GM23338 (cell line): ENCODE data around the gene RPTOR. TPM values are rescaled to one million over a fixed set of nuclear protein-coding genes. Genes with fewer than 3 reads are reported as not detected.

Experiments
- ATAC-seq: fragments of 200-7000 bp; cut with Tn5 transposase; 3 replicates; pipeline ENCODE4 v1.9.1; 2020
- DNase-seq: peaks from one replicate; pipeline ENCODE4 v3.0.0-alpha.2; 2015; ENCODE audit warnings: low spot score
- H2AFZ ChIP-seq: fragments of 200-600 bp; sonication (generic); 2 replicates; pipeline ENCODE4 v1.8.0; 2016; ENCODE audit warnings: antibody characterized with exemption, mild to moderate bottlenecking, moderate library complexity
- H3F3A ChIP-seq: fragments of 200-600 bp; sonication (generic); replicated peaks from 2 replicates; pipeline ENCODE4 v1.8.0; 2017; ENCODE audit warnings: antibody characterized with exemption, mixed run types, low read depth
- H3K27ac ChIP-seq: fragments of 200-600 bp; sonication (generic); 2 replicates; pipeline ENCODE4 v1.6.1; 2016; ENCODE audit warnings: low read depth
- H3K27me3 ChIP-seq: fragments of 200-600 bp; sonication (generic); 2 replicates; pipeline ENCODE4 v1.8.0; 2016; ENCODE audit warnings: mild to moderate bottlenecking, mixed run types, moderate library complexity; ENCODE audit not compliant: insufficient read depth
- H3K36me3 ChIP-seq: fragments of 200-600 bp; sonication (generic); 2 replicates; pipeline ENCODE4 v1.8.0; 2016; ENCODE audit warnings: mild to moderate bottlenecking; ENCODE audit not compliant: insufficient read depth
- H3K4me1 ChIP-seq: fragments of 200-600 bp; sonication (generic); 2 replicates; pipeline ENCODE4 v1.8.0; 2016; ENCODE audit warnings: mild to moderate bottlenecking, moderate library complexity; ENCODE audit not compliant: insufficient read depth
- H3K4me2 ChIP-seq: fragments of 200-600 bp; sonication (generic); 2 replicates; pipeline ENCODE4 v1.7.1; 2017; ENCODE audit warnings: mixed run types
- H3K4me3 ChIP-seq: fragments of 200-600 bp; sonication (generic); 2 replicates; pipeline ENCODE4 v1.6.1; 2016; ENCODE audit warnings: mixed run types
- H3K79me2 ChIP-seq: fragments of 200-600 bp; sonication (generic); replicated peaks from 2 replicates; pipeline ENCODE4 v1.8.0; 2017; ENCODE audit warnings: mild to moderate bottlenecking; ENCODE audit not compliant: insufficient read depth
- H3K9me2 ChIP-seq: fragments of 200-600 bp; sonication (generic); 2 replicates; pipeline ENCODE4 v1.8.0; 2017; ENCODE audit not compliant: insufficient read depth
- H4K20me1 ChIP-seq: fragments of 200-600 bp; sonication (generic); replicated peaks from 2 replicates; pipeline ENCODE4 v1.8.0; 2017; ENCODE audit warnings: mild to moderate bottlenecking; ENCODE audit not compliant: insufficient read depth
- H3K27ac Mint-ChIP-seq: 2 replicates; pipeline ENCODE4 v1.8.0; 2020; ENCODE audit warnings: inconsistent platforms, mild to moderate bottlenecking, moderate library complexity, mixed read lengths
- H3K27me3 Mint-ChIP-seq: 3 replicates; pipeline ENCODE4 v1.8.0; 2022; ENCODE audit warnings: low read depth, mild to moderate bottlenecking, moderate library complexity, mixed read lengths, inconsistent platforms; ENCODE audit not compliant: insufficient read depth, poor library complexity
- H3K36me3 Mint-ChIP-seq: 3 replicates; pipeline ENCODE4 v1.8.0; 2021; ENCODE audit warnings: low read depth, mild to moderate bottlenecking, inconsistent platforms, moderate library complexity, mixed read lengths
- H3K4me1 Mint-ChIP-seq: 3 replicates; pipeline ENCODE4 v1.8.0; 2020; ENCODE audit warnings: mild to moderate bottlenecking, inconsistent platforms, mixed read lengths
- H3K4me3 Mint-ChIP-seq: 3 replicates; pipeline ENCODE4 v1.8.0; 2021; ENCODE audit warnings: moderate library complexity, mild to moderate bottlenecking, inconsistent platforms, mixed read lengths
- H3K9me3 Mint-ChIP-seq: 3 replicates; pipeline ENCODE4 v1.8.0; 2020; ENCODE audit warnings: moderate library complexity, mild to moderate bottlenecking, inconsistent platforms, mixed read lengths
- CREB1 ChIP-seq: fragments of 250-450 bp; sonication (Bioruptor Pico); IDR thresholded peaks from 2 replicates; pipeline ENCODE4 v1.5.0; 2020; ENCODE audit warnings: low read depth, mild to moderate bottlenecking, moderate library complexity
- CTCF ChIP-seq, 2 experiments: fragments of 200-600 bp in 1 of 2; sonication (generic) in 1 of 2; conservative IDR thresholded peaks; 2 replicates each; pipeline versions ENCODE4 v1.5.1 to v1.6.1; 2016 to 2017; ENCODE audit warnings: antibody characterized with exemption in 2 of 2, low read depth in 2 of 2, mild to moderate bottlenecking in 2 of 2, moderate library complexity in 1 of 2
- ETS1 ChIP-seq: IDR thresholded peaks from 2 replicates; pipeline ENCODE4 v1.6.1; 2016; ENCODE audit warnings: antibody characterized with exemption
- EZH2 ChIP-seq: fragments of 200-600 bp; sonication (generic); IDR thresholded peaks from one replicate; pipeline ENCODE4 v1.8.0; 2017; ENCODE audit warnings: antibody characterized with exemption, mild to moderate bottlenecking, low read depth; ENCODE audit not compliant: unreplicated experiment
- JUNB ChIP-seq: IDR thresholded peaks from one replicate; pipeline ENCODE4 v1.6.1; 2016; ENCODE audit warnings: antibody characterized with exemption; ENCODE audit not compliant: unreplicated experiment
- NANOG ChIP-seq: IDR thresholded peaks from 2 replicates; pipeline ENCODE4 v1.6.1; 2016; ENCODE audit warnings: antibody characterized with exemption, borderline replicate concordance
- POLR2AphosphoS5 ChIP-seq: IDR thresholded peaks from 2 replicates; pipeline ENCODE4 v1.6.1; 2016; ENCODE audit warnings: antibody characterized with exemption, low read depth
- REST ChIP-seq: IDR thresholded peaks from one replicate; pipeline ENCODE4 v1.6.1; 2018; ENCODE audit warnings: antibody characterized with exemption; ENCODE audit not compliant: unreplicated experiment
- STAT1 ChIP-seq: IDR thresholded peaks from one replicate; pipeline ENCODE4 v1.6.1; 2016; ENCODE audit warnings: antibody characterized with exemption; ENCODE audit not compliant: unreplicated experiment
- ZNF331 ChIP-seq: fragments of 250-450 bp; sonication (Bioruptor Pico); IDR thresholded peaks from 2 replicates; pipeline ENCODE4 v1.5.0; 2020; ENCODE audit warnings: low read depth, mild to moderate bottlenecking, moderate library complexity
- ZNF462 ChIP-seq: fragments of 250-450 bp; sonication (Bioruptor Pico); IDR thresholded peaks from 2 replicates; pipeline ENCODE4 v1.5.0; 2020; ENCODE audit warnings: mild to moderate bottlenecking, moderate library complexity
- polyA plus RNA-seq: library from polyadenylated mRNA; unstranded; fragments of >200 nt; fragmentation: Nextera tagmentation; extraction: Ambion mirVana; gene quantifications from 2 replicates; pipeline ENCODE4 v1.2.1, GENCODE V29; 2016
- total RNA-seq: library from RNA; depleted of rRNA; stranded (reverse); fragments of >200 nt; shearing (Covaris generic); gene quantifications from 2 replicates; pipeline ENCODE4 v1.2.3, GENCODE V29; 2014

Gene RPTOR
- total and polyA plus RNA-seq, 2 experiments from 2014 or later: 9.5 to 38.0 TPM

- no peaks in the 10 kb centered on the region; the same call in 1 of the 2 replicates for H3K36me3 ChIP-seq
- peaks cover 29% of the 10 kb centered on the region for H4K20me1 ChIP-seq
- TF ChIP-seq CREB1 (CRISPR knock-in tag) (no peak), CTCF (conservative IDR thresholded peaks at IDR 0.05; ENCODE audit: low read depth in 2 of 2) (no peak), ZNF462 (CRISPR knock-in tag) (no peak), EZH2 (no peak), ETS1 (no peak), POLR2AphosphoS5 (no peak), NANOG (no peak), JUNB (no peak), STAT1 (no peak), ZNF331 (CRISPR knock-in tag) (no peak), REST (no peak)
- DNase-seq (no peak), ATAC-seq (no peak)
- no peak overlapping the region for H3K4me3 ChIP-seq
- H3K4me1 Mint-ChIP-seq: peaks cover 40% of the 10 kb centered on the region
- peaks cover 69% of the 10 kb centered on the region for H3K79me2 ChIP-seq
- no peak overlapping the region for H3K27ac ChIP-seq
- H3K36me3 Mint-ChIP-seq: no peaks in the 10 kb centered on the region
- H3K4me1 ChIP-seq: peaks cover 17% of the 10 kb centered on the region; the same call in 1 of the 2 replicates
- no peaks in the 10 kb centered on the region for H3K9me2 ChIP-seq
- no peak overlapping the region for H3K4me3 Mint-ChIP-seq
- H2AFZ ChIP-seq: no peak overlapping the region
- no peaks in the 10 kb centered on the region for H3K27me3 ChIP-seq
- H3K9me3 Mint-ChIP-seq: no peaks in the 10 kb centered on the region; the same call in 2 of the 3 replicates
- H3K4me2 ChIP-seq: 0 out of 2 replicates have a peak overlapping the region, but pooled peaks have one; percentile 17
- H3K27me3 Mint-ChIP-seq: no peaks in the 10 kb centered on the region
- H3F3A ChIP-seq: no peaks in the 10 kb centered on the region
- no peak overlapping the region for H3K27ac Mint-ChIP-seq
Observed at GRCh38 chr17:80645706-80646325, 101.2 kb downstream of the RPTOR start.
